NT2/D1 (cell line): ENCODE measurements around the gene LSP1.
"Not testable (repeated sequence)": the region's sequence is repeated elsewhere in the genome, so short reads cannot be mapped to it uniquely, and the experiment has no call there.

Source experiments
- DNase-seq: peaks from one replicate; pipeline ENCODE4 v3.0.0-alpha.2; 2011; ENCODE audit warnings: low read depth, low spot score
- H3K27me3 ChIP-seq: 2 replicates; pipeline ENCODE4 v1.6.0; 2011; ENCODE audit warnings: mild to moderate bottlenecking; ENCODE audit not compliant: insufficient read length, insufficient read depth
- H3K36me3 ChIP-seq: 2 replicates; pipeline ENCODE4 v1.6.1; 2011; ENCODE audit warnings: mild to moderate bottlenecking, low read length, mixed read lengths; ENCODE audit not compliant: insufficient read depth, insufficient read length
- H3K4me1 ChIP-seq: 2 replicates; pipeline ENCODE4 v1.5.1; 2011; ENCODE audit not compliant: insufficient read depth, insufficient read length
- H3K4me3 ChIP-seq: 2 replicates; pipeline ENCODE4 v1.5.1; 2011; ENCODE audit warnings: low read depth; ENCODE audit not compliant: insufficient read length
- H3K9ac ChIP-seq: 2 replicates; pipeline ENCODE4 v1.6.0; 2011; ENCODE audit warnings: low read depth; ENCODE audit not compliant: insufficient read length
- H3K9me3 ChIP-seq: 2 replicates; pipeline ENCODE4 v1.5.1; 2011; ENCODE audit warnings: mild to moderate bottlenecking, low read length; ENCODE audit not compliant: insufficient read depth
- SUZ12 ChIP-seq: IDR thresholded peaks from 2 replicates; pipeline ENCODE4 v1.6.1; 2011; ENCODE audit not compliant: insufficient read length, insufficient read depth; ENCODE audit errors: extremely low read depth
- YY1 ChIP-seq: IDR thresholded peaks from 2 replicates; pipeline ENCODE4 v1.6.1; 2011; ENCODE audit not compliant: insufficient read length, insufficient read depth
- ZNF274 ChIP-seq: IDR thresholded peaks from 2 replicates; pipeline ENCODE4 v1.6.1; 2011; ENCODE audit warnings: mild to moderate bottlenecking, low read depth, low read length

The LSP1 gene

GRCh38 chr11:1881442-1882264, 28.8 kb downstream of the LSP1 start:
- Histone ChIP-seq H3K36me3 (no peaks in the 10 kb centered on the region), H3K4me1 (peaks cover 12% of the 10 kb centered on the region), H3K27me3 (no peaks in the 10 kb centered on the region), H3K9ac (peak overlapping the region; percentile 6), H3K9me3 (no peaks in the 10 kb centered on the region), H3K4me3 (no peak overlapping the region)
- no peak for DNase-seq
- TF ChIP-seq SUZ12, result no peak
- TF ChIP-seq ZNF274, result no peak
- TF ChIP-seq YY1, result no peak

- Histone ChIP-seq H3K9ac (peak overlapping the region; percentile 56), H3K27me3 (no peaks in the 10 kb centered on the region), H3K9me3 (no peaks in the 10 kb centered on the region), H3K4me1 (peaks cover 8% of the 10 kb centered on the region), H3K4me3 (no peak overlapping the region), H3K36me3 (no peaks in the 10 kb centered on the region)
- DNase-seq, result peak; percentile 75
- TF ChIP-seq SUZ12 (no peak), ZNF274 (no peak), YY1 (no peak)
Observed at GRCh38 chr11:1882265-1883238, 29.7 kb downstream of the LSP1 start.

- Histone ChIP-seq H3K4me3 (no peak overlapping the region), H3K4me1 (peaks cover 4% of the 10 kb centered on the region), H3K9me3 (no peaks in the 10 kb centered on the region), H3K9ac (no peak overlapping the region), H3K27me3 (peaks cover 4% of the 10 kb centered on the region), H3K36me3 (no peaks in the 10 kb centered on the region)
- TF ChIP-seq YY1, result no peak
- no peak for TF ChIP-seq ZNF274
- TF ChIP-seq SUZ12, result no peak
- DNase-seq, result no peak
Observed at GRCh38 chr11:1883346-1884302, 30.7 kb downstream of the LSP1 start.

- Histone ChIP-seq H3K4me3 (no peak overlapping the region), H3K9me3 (no peaks in the 10 kb centered on the region), H3K36me3 (no peaks in the 10 kb centered on the region), H3K9ac (no peak overlapping the region), H3K4me1 (peaks cover 4% of the 10 kb centered on the region), H3K27me3 (peaks cover 5% of the 10 kb centered on the region)
- DNase-seq, result no peak
- TF ChIP-seq SUZ12, result no peak
- no peak for TF ChIP-seq ZNF274
- TF ChIP-seq YY1, result no peak
Observed at GRCh38 chr11:1884303-1884700, 31.4 kb downstream of the LSP1 start.

- H3K36me3 ChIP-seq, H3K4me3 ChIP-seq, H3K9ac ChIP-seq, H3K9me3 ChIP-seq, H3K4me1 ChIP-seq, H3K27me3 ChIP-seq, DNase-seq: not testable (repeated sequence)
Observed at GRCh38 chr11:1886551-1886950, 33.7 kb downstream of the LSP1 start.

- no peak overlapping the region for H3K9ac ChIP-seq
- no peak overlapping the region for H3K4me3 ChIP-seq
- no peaks in the 10 kb centered on the region for H3K36me3 ChIP-seq
- H3K4me1 ChIP-seq, result no peaks in the 10 kb centered on the region
- H3K9me3 ChIP-seq, result no peaks in the 10 kb centered on the region
- no peak for DNase-seq
- H3K27me3 ChIP-seq, result peaks cover 5% of the 10 kb centered on the region
- TF ChIP-seq SUZ12 (no peak), YY1 (no peak), ZNF274 (no peak)
Observed at GRCh38 chr11:1887451-1888346, 34.8 kb downstream of the LSP1 start.
